ENCODE data around the gene ATP2B3.

Gene ATP2B3

GRCh38 chrX:153539979-153540358 is 22.5 kb downstream of the ATP2B3 start:
- no peak overlapping the region for H3K27ac ChIP-seq (ENCODE audit: low read depth, low read length)
- H2AFZ ChIP-seq (ENCODE audit: low read depth, low read length, severe bottlenecking), result no peak overlapping the region
- no peaks in the 10 kb centered on the region for H3K9me3 ChIP-seq (ENCODE audit: insufficient read depth, low read length)
- H3K36me3 ChIP-seq (ENCODE audit: low read length), result no peaks in the 10 kb centered on the region
- H3K79me2 ChIP-seq (ENCODE audit: insufficient read depth, low read length), result no peaks in the 10 kb centered on the region
- no peak for TF ChIP-seq EZH2phosphoT487 (conservative IDR thresholded peaks at IDR 0.05; ENCODE audit: low read length)
- no peak for TF ChIP-seq CTCF (IDR thresholded peaks at IDR 0.05; ENCODE audit: insufficient read depth, low read length, poor library complexity, severe bottlenecking)
- H4K20me1 ChIP-seq (ENCODE audit: low read depth, low read length), result no peaks in the 10 kb centered on the region
- H3K4me3 ChIP-seq (ENCODE audit: insufficient read depth, low read length, poor library complexity, severe bottlenecking), result no peak overlapping the region
- H3K9ac ChIP-seq (ENCODE audit: low read length), result no peak overlapping the region
- no peaks in the 10 kb centered on the region for H3F3A ChIP-seq (ENCODE audit: insufficient read depth)
- H3K9me2 ChIP-seq (replicated peaks; ENCODE audit: insufficient read depth, low read length), result no peaks in the 10 kb centered on the region
- H3K27me3 ChIP-seq (ENCODE audit: low read length), result no peaks in the 10 kb centered on the region
- H3K4me2 ChIP-seq (ENCODE audit: low read depth, low read length, poor library complexity, severe bottlenecking), result no peak overlapping the region

- no peaks in the 10 kb centered on the region for H3K9me2 ChIP-seq (replicated peaks; ENCODE audit: insufficient read depth, low read length)
- H4K20me1 ChIP-seq (ENCODE audit: low read depth, low read length), result no peaks in the 10 kb centered on the region
- H3K9ac ChIP-seq (ENCODE audit: low read length), result no peak overlapping the region
- no peaks in the 10 kb centered on the region for H3F3A ChIP-seq (ENCODE audit: insufficient read depth)
- H3K27me3 ChIP-seq (ENCODE audit: low read length), result no peaks in the 10 kb centered on the region
- no peak overlapping the region for H3K4me3 ChIP-seq (ENCODE audit: insufficient read depth, low read length, poor library complexity, severe bottlenecking)
- no peak overlapping the region for H3K27ac ChIP-seq (ENCODE audit: low read depth, low read length)
- H3K79me2 ChIP-seq (ENCODE audit: insufficient read depth, low read length), result no peaks in the 10 kb centered on the region
- no peaks in the 10 kb centered on the region for H3K36me3 ChIP-seq (ENCODE audit: low read length)
- H3K4me2 ChIP-seq (ENCODE audit: low read depth, low read length, poor library complexity, severe bottlenecking), result no peak overlapping the region
- H3K9me3 ChIP-seq (ENCODE audit: insufficient read depth, low read length), result no peaks in the 10 kb centered on the region
- TF ChIP-seq EZH2phosphoT487 (conservative IDR thresholded peaks at IDR 0.05; ENCODE audit: low read length) (no peak), CTCF (IDR thresholded peaks at IDR 0.05; ENCODE audit: insufficient read depth, low read length, poor library complexity, severe bottlenecking) (no peak)
- H2AFZ ChIP-seq (ENCODE audit: low read depth, low read length, severe bottlenecking), result no peak overlapping the region
These were observed 27.3 kb downstream of the ATP2B3 start for GRCh38 chrX:153544727-153545126.

- Histone ChIP-seq H3K4me3 (ENCODE audit: insufficient read depth, low read length, poor library complexity, severe bottlenecking) (no peak overlapping the region), H3K4me2 (ENCODE audit: low read depth, low read length, poor library complexity, severe bottlenecking) (no peak overlapping the region), H3K79me2 (ENCODE audit: insufficient read depth, low read length) (no peaks in the 10 kb centered on the region), H2AFZ (ENCODE audit: low read depth, low read length, severe bottlenecking) (no peak overlapping the region), H3K27ac (ENCODE audit: low read depth, low read length) (no peak overlapping the region), H3K9ac (ENCODE audit: low read length) (no peak overlapping the region), H3F3A (ENCODE audit: insufficient read depth) (no peaks in the 10 kb centered on the region), H3K36me3 (ENCODE audit: low read length) (no peaks in the 10 kb centered on the region), H3K9me2 (replicated peaks; ENCODE audit: insufficient read depth, low read length) (no peaks in the 10 kb centered on the region), H4K20me1 (ENCODE audit: low read depth, low read length) (no peaks in the 10 kb centered on the region), H3K27me3 (ENCODE audit: low read length) (no peaks in the 10 kb centered on the region), H3K9me3 (ENCODE audit: insufficient read depth, low read length) (no peaks in the 10 kb centered on the region)
- TF ChIP-seq EZH2phosphoT487 (conservative IDR thresholded peaks at IDR 0.05; ENCODE audit: low read length), result no peak
- TF ChIP-seq CTCF (IDR thresholded peaks at IDR 0.05; ENCODE audit: insufficient read depth, low read length, poor library complexity, severe bottlenecking), result no peak
These were observed 28.9 kb downstream of the ATP2B3 start for GRCh38 chrX:153546386-153546785.

DNA sequence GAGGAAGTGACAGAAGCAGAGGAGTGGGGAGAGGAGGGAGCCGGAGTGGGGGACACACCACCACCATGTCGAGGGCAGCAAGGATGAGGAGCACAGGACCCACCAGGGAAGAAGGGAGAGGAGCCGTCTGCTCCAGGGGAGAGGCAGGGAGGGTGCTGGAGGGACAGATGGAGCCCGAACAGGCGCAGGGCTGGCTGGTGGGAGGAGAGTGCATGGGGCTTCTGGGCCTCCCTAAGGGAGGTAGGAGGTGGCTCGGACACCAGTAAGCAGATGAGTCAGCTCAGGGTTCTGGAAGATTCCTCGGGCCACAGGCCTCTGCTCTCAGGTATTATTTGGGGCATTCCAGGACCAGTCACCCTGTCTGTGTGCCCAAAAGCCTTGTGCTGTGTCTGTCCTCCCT is 29.8 kb downstream of the ATP2B3 start:
- no peaks in the 10 kb centered on the region for H3K36me3 ChIP-seq (ENCODE audit: low read length)
- no peak overlapping the region for H3K27ac ChIP-seq (ENCODE audit: low read depth, low read length)
- H2AFZ ChIP-seq (ENCODE audit: low read depth, low read length, severe bottlenecking), result no peak overlapping the region
- no peaks in the 10 kb centered on the region for H4K20me1 ChIP-seq (ENCODE audit: low read depth, low read length)
- no peaks in the 10 kb centered on the region for H3K9me2 ChIP-seq (replicated peaks; ENCODE audit: insufficient read depth, low read length)
- H3K4me2 ChIP-seq (ENCODE audit: low read depth, low read length, poor library complexity, severe bottlenecking), result no peak overlapping the region
- H3K9ac ChIP-seq (ENCODE audit: low read length), result no peak overlapping the region
- H3K4me3 ChIP-seq (ENCODE audit: insufficient read depth, low read length, poor library complexity, severe bottlenecking), result no peak overlapping the region
- no peaks in the 10 kb centered on the region for H3K9me3 ChIP-seq (ENCODE audit: insufficient read depth, low read length)
- no peaks in the 10 kb centered on the region for H3K27me3 ChIP-seq (ENCODE audit: low read length)
- TF ChIP-seq CTCF (IDR thresholded peaks at IDR 0.05; ENCODE audit: insufficient read depth, low read length, poor library complexity, severe bottlenecking) (no peak), EZH2phosphoT487 (conservative IDR thresholded peaks at IDR 0.05; ENCODE audit: low read length) (no peak)
- H3K79me2 ChIP-seq (ENCODE audit: insufficient read depth, low read length), result no peaks in the 10 kb centered on the region
- H3F3A ChIP-seq (ENCODE audit: insufficient read depth), result no peaks in the 10 kb centered on the region

Measured in SU-DHL-6 (cell line).